GM18519 (cell line): ENCODE data around the gene RNF38.
"Not testable (repeated sequence)": the region's sequence is repeated elsewhere in the genome, so short reads cannot be mapped to it uniquely, and the experiment has no call there.

Source experiments
- ATAC-seq: cut with Tn5 transposase; IDR thresholded peaks from one replicate; pipeline ENCODE4 v1.9.1; 2021; ENCODE audit warnings: mild to moderate bottlenecking, moderate library complexity; ENCODE audit not compliant: unreplicated experiment, low FRiP score

Gene RNF38

DNA sequence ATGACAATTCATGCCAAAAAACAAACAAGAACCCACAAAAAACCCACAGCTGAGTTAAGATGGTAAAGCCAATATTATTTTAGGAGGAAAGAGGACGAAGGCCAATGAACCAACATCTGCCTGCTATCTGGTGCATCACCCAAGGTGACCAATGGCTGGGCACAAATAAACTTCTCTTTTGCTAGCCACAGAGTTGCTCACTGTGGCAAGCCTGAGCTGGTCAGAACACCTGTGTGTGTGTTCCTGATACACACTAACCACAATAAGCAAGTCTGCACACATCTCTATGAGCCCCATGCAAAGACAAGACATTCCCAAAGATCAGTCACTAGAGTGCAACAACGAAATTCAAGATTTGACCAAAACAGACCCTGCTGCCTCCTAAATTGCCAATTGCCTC lies 63.1 kb downstream of the RNF38 start:
- ATAC-seq: no peak

GRCh38 chr9:36336131-36336907 lies 63.8 kb downstream of the RNF38 start:
- ATAC-seq: no peak

GRCh38 chr9:36332006-36332405 lies 68.1 kb downstream of the RNF38 start:
- ATAC-seq: no peak

DNA sequence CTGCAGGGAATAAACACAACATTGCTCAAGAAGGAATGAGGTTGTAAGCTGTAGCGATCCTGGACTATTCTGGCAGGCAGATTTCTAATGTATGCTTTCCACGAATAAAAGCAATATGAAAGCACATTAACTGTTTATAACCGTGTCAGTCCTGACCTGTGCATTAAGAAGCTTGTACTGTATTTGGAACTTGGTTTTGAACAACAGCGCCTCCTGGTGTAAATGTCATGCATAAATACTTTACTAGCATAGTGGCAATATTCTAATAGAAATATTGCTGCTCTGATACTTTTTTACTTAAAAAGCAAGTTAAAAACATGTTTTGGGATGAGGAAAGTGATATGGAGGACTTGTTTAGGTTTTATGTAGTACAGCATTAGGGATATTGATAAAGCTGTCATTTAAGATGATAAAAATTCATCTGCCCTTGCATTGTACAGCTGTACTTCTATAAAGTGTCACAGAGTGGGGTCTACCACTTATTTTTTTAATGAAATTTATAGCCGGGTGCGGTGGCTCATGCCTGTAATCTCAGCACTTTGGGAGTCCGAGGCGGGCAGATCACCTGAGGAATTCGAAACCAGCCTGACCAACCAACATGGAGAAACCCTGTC lies 71.2 kb downstream of the RNF38 start:
- no peak for ATAC-seq

- ATAC-seq: no peak
These were observed 74.8 kb downstream of the RNF38 start for GRCh38 chr9:36325081-36325828.

DNA sequence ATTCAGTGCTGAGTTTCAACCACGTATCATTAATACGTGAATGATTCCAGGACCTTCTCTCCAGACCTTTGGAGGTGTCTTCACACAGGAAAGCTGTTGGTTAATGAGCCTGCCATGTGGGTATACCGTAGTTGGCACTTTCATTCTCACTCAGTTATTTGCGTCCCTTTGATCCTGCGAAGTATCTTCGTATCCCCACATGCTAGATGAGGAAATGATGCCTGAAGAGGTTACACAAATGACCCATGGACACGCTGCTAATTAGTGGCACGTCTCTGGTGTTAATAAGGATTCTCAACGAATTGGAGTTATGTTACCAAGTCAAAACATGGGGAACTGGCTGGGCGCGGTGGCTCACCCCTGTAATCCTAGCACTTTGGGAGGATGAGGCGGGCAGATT lies 76.1 kb downstream of the RNF38 start:
- no peak for ATAC-seq

- ATAC-seq: no peak
These were observed 77.6 kb downstream of the RNF38 start for GRCh38 chr9:36322462-36322861.

DNA sequence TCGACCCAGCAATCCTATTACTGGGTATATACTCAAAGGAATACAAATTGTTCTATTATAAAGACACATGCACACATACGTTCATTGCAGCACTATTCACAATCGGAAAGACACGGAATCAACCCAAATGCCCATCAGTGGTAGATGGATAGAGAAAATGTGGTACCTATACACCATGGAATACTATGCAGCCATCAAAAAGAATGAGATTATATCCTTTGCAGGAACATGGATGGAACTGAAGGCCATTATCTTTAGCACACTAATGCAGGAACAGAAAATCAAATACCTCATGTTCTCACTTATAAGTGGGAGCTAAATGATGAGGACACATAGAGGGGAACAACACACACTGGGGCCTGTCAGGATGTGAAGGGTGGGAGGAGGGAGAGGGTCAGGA lies 78.2 kb downstream of the RNF38 start:
- not testable (repeated sequence) for ATAC-seq

GRCh38 chr9:36320466-36320865 lies 79.6 kb downstream of the RNF38 start:
- ATAC-seq: no peak

- ATAC-seq: no peak
These were observed 80.3 kb downstream of the RNF38 start for GRCh38 chr9:36319806-36320205.

DNA sequence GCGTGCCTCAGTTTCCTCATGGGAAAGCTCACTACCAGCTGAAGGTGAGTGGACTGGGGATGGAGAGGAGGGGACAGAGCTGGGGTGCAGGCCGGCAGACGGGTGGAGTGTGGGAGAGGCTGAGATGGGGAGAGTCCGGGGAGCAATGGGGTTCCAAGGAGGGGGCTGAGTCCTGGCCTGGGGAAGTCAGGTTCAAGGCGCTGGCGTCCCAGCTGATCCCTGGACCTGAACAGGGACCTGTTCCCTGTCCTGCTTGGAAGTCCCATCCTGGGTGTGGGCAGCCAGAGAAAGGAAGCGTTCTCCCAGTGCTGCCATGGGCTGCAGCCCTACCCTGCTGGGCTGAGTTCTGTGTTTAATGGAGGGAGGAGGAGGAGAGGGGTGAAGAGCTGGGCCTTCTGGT lies 80.9 kb downstream of the RNF38 start:
- no peak for ATAC-seq

- no peak for ATAC-seq
These were observed 81.8 kb downstream of the RNF38 start for GRCh38 chr9:36318212-36318802.

GRCh38 chr9:36317766-36318165 lies 82.3 kb downstream of the RNF38 start:
- ATAC-seq: no peak

DNA sequence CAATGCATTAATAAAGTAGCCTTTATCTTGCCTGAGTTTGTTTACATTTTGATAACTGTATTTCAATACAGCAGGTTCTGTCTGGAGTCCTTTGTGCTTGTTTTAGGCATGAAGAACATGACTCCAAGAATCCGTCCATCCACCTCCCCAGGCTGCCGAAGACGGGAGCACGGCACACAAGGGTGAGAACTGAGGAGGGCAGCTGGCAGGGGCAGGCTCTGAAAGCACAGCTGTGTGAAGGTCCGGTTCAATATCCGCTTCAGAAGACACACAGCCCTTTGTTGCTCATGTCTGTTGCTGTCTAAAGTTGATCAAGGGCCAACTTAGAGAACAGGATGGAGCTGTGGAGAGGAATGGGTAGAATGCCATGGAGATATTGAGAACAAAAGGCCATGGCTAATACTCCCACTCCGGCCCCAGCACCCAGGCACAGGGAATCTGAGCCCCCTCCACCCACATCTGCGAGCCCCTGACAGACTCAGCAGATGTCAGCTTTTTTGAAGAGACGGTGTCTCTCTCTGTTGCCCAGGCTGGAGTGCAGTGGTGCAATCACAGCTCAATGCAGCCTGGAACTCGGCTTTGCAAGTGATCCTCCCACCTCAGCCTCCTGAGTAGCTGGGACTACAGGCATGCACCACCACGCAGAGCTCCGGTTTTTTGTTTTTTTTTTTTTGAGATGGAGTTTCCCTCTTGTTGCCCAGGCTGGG lies 83.3 kb downstream of the RNF38 start:
- no peak for ATAC-seq

DNA sequence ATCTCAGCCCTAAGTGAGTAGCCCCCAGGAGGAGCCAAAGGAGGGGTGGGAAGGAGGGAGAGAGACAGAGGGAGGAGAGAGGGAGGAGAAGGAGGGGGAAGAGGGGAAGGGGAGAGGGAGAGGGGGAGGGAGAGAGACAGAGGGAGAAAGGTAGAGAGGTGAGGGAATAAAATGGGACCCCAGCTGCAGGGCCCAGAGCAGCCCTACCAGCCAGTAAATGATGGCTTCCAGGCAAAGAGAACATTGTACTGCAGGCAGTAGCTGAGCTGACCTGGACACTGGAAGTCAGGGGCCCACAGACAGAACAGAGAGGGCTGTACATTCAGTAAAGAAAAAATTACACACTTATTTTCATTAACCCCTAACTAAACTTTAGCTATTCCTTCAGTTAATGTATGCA lies 84.0 kb downstream of the RNF38 start:
- ATAC-seq: no peak

DNA sequence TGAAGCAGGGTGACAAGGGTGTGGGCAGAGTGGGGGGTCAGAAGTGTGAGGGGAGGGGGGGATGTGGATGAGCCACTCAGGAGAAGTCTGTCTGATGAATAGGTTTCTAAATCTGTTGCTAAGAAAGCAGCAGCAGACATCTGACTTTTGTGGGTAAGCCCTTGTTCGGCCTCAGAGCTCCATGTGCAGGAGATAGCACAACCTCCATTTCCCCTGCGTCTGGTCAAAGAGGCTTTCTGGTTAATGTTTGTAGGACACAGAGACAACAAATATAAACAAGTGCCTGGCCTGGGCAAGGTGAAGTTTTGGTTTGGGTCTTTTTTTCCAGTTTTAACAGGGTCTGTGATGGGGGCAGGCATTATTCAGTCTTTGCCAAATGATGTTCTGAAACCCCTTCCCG lies 84.8 kb downstream of the RNF38 start:
- ATAC-seq: no peak

- ATAC-seq: no peak
These were observed 85.3 kb downstream of the RNF38 start for GRCh38 chr9:36314740-36315139.

GRCh38 chr9:36306471-36307306 lies 93.4 kb downstream of the RNF38 start:
- ATAC-seq: no peak

- not testable (repeated sequence) for ATAC-seq
These were observed 95.7 kb downstream of the RNF38 start for GRCh38 chr9:36304366-36304765.

DNA sequence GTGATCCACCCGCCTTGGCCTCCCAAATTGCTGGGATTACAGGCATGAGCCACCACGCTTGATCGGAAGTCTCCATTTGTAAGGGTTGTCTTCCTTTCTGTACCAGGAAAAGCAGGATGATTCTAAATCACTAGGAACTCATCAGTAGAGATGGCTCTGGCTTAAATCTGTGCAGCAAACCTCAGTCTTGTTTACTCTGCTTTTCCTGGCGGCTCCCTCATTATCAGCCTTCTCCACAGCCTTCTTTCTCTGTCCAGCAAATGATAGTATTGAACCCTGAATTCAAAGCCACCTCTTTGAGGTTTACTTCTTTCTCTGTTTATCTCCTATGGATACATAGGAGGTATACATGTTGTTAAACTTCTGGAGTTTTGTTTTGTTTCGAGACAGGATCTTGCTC lies 98.8 kb downstream of the RNF38 start:
- ATAC-seq: no peak
